Erythroblast (primary cell): ENCODE data around the gene COG5.

Source experiments
- GATA1 ChIP-seq: IDR thresholded peaks from 2 replicates; pipeline ENCODE4 v1.6.1; 2011; ENCODE audit warnings: low read depth, mild to moderate bottlenecking, control low read depth, low read length, moderate library complexity
- POLR2A ChIP-seq: IDR thresholded peaks from 2 replicates; pipeline ENCODE4 v1.6.1; 2011; ENCODE audit warnings: mild to moderate bottlenecking, low read length

GRCh38 chr7:107304063-107304462, 259.7 kb downstream of the COG5 start:
- no peak for TF ChIP-seq POLR2A
- no peak for TF ChIP-seq GATA1
